ENCODE data around the gene LGR5.
"Not testable (repeated sequence)": the region's sequence is repeated elsewhere in the genome, so short reads cannot be mapped to it uniquely, and the experiment has no call there.

The LGR5 gene

DNA sequence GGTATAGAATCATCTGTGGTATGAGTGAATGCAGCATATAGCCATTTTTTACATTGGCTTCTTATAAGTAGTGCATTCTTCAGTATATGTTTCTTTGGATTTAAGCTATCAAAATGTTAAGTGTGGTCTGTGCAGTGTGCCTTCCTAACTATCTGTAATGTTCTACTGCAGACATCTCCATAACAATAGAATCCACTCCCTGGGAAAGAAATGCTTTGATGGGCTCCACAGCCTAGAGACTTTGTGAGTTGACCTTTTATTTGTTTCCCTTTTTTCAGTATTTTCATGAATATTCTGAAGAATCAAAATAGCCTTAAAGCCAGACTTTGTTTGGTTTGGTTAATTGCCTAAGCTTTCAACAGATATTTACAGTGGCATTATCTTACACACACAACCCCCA lies 116.8 kb downstream of the LGR5 start:
- DNase-seq: no peak

DNA sequence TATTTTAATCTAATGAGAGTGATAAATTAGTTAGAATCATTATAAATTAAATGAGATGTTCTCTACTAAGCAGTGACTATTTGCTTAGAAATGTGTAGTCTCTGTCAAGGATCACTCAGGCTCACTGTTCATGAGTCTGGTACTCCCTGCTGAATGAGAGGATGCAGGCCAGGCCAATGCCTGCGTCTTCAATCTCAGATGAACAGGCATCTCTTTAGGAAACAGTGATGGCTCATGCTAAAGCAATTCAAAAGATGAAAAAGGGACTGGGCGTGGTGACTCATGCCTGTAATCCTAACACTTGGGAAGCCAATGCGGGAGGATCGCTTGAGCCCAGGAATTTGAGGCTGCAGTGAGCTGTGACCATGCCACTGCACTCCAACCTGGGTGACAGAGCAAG lies 117.3 kb downstream of the LGR5 start:
- no peak for DNase-seq

DNA sequence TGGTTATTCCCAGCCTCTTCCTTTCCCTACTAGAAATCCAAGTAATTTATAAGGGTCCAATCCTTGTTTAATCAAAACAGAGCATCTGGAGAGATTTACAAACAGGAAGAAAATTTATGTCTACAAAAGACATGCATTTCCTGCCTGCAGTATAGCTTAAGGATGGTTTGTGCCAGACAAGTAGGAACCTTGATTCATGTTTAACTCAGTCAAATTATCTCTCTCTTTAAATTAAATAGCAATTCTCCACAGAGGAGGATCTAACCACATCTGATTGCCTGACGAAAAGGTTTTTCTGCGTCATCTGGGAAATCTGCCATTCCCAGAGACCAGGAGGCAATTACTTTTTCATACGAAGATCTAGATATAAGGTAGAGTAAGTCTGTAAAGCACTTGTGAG lies 118.8 kb downstream of the LGR5 start:
- DNase-seq: no peak

DNA sequence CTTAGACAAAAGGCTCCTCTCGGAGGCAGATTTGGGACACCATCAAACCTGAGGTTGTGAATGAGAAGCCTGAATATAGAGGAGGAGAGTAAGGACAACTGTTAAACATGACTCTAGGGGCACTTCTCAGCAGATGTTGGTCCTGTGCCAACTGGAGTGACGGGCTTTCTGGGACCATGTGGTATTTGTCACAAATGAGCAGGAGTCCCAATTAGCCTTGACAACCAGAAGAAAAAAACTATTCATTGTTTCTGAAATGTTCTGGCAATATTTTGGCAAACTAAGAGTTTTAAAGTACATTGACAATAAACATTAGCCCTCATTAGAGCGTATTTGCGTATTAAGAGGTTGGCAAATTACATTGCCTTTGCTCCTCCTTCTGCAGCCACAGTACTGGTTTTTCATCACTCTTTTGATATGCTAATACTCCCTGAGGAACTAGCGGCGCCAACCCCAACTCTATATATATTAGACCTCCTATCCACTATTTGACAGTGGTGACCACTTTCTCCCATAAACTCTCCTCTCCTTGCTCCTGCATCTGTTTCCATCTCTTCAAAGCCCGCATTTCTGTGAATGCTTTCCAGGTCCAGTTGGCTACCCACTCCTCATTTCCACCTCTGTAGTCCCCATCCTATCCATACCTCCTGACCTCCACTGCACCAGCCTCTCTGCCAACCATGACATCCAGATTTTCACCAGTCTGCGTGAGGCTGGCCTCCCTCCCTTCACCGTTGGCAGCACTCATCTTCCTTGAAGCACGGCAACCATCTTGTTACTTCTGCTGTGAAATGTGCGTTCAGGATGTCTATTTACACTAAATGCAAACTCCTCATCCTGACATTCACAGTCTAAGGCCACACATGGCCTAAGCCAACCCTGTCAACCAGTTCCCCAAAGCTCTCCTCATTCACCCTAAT lies 123.3 kb downstream of the LGR5 start:
- peak; percentile 44 for DNase-seq

DNA sequence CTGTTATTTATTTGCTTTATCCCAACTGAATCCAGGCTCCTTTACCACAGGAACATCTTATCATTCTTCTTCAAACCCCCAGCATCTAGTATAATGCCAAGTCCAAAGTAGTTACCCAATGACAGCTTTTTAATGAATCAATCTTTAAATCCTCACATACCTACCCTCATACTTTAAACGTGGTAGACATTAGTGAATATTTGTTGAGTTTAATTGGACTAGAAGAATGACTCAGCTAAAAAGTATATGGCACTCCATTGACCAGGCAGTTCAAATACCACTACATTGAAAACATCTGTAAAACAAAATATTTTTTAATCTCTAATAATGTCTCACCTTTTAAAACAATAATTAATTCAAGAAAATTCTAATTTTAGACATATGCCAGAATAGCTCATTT lies 125.9 kb downstream of the LGR5 start:
- DNase-seq: no peak

DNA sequence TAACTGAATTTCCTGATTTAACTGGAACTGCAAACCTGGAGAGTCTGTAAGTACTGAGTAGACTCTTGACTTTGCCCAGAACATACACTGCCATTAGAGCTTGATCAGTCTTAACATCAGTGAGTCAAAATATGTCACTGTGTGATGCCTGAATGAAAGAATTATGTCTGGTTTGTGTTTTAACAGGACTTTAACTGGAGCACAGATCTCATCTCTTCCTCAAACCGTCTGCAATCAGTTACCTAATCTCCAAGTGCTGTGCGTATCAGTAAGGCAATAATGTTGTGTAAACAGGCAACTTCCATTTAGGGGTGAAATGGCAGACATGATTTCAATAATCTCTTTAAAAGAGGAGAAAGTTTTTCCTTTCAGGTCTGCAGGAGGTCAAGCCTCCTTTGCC lies 127.1 kb downstream of the LGR5 start:
- DNase-seq: no peak

DNA sequence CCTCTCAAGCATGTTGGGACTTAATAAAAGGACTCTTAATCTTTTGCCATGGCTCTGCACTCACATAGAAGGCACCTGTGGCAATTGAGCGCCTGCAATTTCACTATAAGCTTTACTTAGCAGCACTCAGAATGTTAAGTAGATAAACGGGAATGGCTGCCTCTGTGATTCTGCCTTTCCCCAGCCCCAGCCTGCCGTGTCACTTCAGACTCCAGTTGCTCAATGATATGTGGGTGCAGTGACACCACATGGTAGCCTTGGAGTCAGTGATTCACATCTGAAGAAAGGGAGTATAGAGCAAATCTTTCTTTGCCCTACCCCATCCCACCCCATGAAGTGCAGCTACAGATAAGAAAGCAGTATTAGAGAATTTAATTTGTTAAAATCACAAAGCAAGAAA lies 127.9 kb downstream of the LGR5 start:
- peak; percentile 43 for DNase-seq

DNA sequence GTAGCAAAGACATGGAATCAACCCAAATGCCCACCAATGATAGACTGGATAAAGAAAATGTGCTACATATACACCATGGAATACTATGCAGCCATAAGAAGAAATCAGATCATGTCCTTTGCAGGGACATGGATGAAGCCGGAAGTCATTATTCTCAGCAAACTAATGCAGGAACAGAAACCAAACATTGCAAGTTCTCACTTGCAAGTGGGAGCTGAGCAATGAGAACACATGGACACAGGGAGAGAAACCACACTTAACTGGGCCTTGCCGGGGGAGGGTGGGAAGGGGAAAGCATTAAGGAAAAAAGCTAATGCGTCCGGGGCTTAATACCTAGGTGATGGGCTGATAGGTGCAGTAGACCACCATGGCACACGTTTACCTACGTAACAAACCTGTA lies 130.3 kb downstream of the LGR5 start:
- DNase-seq: not testable (repeated sequence)

DNA sequence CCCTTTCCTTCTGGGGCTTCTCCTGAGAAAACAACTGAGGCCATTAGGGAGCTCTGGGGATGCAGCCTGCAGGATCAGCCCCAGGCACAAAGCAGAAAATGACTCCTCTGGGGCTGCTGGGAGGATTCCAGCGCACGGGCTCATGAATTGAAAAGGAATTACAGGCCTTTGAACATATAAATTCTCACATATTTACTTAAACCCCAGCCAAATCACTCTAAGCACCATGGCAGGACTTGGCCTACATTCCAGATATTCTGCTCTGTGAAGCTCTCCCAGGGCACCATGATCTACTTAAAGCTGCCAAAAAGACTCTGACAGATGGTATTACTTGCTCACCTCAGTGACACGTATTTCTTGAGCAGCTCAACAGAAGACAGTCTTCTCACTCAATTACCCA lies 136.9 kb downstream of the LGR5 start:
- DNase-seq: no peak

DNA sequence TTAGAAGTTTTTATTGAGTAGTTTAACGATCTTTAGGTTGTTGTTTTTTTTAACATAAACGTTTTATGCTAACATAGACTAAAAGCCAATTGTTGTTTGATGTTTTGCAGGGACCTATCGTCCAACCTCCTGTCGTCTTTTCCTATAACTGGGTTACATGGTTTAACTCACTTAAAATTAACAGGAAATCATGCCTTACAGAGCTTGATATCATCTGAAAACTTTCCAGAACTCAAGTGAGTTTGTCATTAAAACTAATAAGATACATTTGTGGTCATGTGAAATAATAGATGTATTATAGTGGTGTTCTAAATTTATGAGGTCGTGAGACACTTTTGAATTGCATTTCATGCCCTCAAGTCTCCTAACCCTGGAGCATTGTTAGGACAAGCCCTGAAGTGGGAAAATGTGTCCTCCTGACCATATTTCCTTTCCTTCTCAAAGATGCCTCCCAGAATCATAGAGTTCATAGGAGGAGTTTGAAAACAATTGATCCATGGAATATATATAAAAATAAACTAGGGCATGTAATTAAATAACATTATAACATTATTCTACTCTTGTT lies 139.2 kb downstream of the LGR5 start:
- no peak for DNase-seq

DNA sequence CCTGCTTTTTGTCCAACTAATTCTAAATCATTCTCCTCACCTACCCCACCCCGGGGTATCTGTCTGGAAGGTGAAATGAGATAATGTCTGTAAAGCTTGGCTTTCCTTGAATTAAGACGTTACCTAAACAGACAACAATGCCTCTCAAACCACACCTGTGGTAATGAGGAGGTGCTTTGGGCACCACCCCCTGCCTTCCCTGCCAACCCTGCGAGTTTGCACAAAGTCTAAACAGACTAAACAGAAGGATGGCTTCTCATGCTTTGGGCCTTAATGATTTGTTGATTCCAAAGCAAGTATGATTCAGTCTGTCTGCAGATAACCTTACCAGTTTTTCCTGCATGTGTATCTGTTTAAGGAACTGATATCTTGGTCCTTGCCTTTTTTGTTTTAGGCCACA lies 141.6 kb downstream of the LGR5 start:
- no peak for DNase-seq

DNA sequence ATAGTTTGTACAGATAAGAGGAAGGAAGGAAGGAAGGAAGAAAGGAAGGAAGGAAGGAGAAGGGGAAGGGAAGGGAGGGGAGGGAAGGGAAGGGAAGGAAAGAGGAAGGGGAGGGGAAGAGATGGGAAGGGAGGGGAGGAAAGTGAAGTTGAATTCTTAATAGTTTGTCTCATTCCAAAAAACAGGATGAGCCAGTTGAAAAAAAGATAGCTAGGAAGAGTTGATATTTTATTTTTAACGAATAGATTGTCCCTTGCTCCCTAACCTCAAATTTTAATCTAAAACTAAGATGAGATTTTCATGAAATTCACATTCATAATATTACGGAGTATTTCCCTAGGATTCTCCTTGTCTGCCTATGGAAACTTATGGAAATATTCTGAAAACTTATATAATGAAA lies 143.3 kb downstream of the LGR5 start:
- DNase-seq: no peak

DNA sequence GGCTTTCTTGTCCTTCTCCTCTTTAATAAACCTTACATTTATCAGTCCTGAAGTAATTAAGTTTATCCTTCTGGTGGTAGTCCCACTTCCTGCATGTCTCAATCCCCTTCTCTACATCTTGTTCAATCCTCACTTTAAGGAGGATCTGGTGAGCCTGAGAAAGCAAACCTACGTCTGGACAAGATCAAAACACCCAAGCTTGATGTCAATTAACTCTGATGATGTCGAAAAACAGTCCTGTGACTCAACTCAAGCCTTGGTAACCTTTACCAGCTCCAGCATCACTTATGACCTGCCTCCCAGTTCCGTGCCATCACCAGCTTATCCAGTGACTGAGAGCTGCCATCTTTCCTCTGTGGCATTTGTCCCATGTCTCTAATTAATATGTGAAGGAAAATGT lies 144.8 kb downstream of the LGR5 start:
- no peak for DNase-seq

DNA sequence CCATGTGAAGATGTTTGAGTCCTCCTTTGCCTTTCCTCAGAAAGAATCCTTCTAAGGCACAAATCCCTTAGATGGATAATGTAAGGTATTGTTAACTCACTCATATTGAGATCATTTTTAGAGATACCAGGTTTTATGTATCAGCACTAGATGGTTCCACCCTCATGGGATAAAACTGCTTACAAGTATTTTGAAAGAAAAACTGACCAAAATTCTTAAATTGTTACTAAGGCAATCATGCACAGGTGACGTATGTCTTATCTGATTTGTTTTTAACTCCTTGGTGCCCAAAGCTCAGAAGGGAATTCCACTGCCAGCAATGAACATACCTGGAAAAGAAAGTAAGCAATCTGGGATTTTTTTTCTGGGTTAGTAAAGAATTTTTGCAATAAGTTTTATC lies 145.6 kb downstream of the LGR5 start:
- no peak for DNase-seq

DNA sequence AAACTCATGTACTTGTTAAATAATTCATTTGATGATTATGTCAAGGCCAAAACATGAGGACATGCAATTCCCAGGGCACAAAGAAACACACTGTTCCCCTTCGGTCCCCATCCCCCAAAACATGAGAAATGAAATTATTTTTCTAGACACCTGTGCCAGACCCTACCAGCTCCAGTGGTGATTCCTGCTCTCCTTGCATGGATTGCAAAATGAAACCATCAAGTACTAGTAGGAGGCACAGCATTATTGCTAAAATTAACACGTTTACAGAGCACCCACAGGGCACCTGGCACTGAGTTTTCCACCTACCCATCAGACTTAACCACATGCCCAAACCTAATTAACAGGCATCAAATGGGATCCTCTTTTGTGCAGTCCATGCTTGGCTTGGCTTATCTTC lies 147.4 kb downstream of the LGR5 start:
- DNase-seq: no peak

DNA sequence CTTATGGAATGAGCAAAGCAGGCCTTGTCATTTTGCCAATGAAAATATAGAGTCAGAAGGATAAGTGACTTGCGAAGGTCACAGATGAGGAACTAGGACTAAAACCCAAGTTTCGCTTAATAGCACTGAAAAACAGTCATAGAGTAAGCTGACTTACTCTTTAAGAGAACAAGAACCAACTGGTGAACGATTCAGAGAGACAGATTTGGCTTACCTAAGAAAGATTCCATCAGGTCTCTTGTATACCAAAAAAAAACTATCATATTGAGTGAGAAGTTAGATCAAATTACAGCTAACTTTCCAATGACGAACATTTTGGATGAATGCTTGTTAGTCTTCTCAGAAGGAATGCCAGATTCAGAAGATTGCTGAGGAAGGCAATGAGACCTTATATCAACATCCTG lies 149.9 kb downstream of the LGR5 start:
- DNase-seq: no peak

DNA sequence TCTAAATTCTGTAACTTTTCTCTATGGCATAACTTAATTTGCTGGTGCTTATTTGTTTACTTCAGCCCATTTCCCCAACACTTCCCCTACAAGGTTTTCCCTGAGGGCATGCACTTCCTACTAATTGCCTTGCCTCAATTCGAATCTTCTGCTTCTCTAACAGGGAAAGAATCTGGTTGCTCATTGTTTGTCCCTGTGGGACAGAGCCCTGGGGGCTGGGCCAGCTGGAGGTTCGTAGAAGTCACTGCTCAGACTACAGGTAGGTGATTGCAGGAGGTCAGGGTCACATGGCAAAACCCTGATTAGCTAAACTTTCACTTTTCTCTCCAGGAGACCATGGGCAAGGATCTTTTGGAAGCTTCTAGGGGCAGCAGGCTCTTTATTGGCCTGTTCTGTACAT lies 152.0 kb downstream of the LGR5 start:
- DNase-seq: no peak

DNA sequence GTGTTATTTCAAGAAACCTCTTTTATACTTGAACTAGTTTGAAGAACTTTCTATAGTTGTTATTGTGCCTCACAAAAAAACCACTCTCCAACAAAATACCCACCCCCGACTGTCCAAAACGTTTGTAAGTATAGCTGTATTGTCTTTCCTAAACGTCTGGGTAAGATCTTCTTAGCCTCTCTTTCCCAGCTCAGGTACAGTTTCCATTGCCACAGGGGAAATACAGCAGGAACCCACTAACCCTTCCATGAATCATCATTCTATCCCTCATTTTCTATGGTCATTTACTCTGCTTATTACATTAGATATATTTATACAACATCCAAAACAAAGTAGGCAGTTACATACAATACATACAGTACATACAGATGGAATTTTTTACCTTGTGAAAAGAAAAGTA lies 153.2 kb downstream of the LGR5 start:
- DNase-seq: no peak

DNA sequence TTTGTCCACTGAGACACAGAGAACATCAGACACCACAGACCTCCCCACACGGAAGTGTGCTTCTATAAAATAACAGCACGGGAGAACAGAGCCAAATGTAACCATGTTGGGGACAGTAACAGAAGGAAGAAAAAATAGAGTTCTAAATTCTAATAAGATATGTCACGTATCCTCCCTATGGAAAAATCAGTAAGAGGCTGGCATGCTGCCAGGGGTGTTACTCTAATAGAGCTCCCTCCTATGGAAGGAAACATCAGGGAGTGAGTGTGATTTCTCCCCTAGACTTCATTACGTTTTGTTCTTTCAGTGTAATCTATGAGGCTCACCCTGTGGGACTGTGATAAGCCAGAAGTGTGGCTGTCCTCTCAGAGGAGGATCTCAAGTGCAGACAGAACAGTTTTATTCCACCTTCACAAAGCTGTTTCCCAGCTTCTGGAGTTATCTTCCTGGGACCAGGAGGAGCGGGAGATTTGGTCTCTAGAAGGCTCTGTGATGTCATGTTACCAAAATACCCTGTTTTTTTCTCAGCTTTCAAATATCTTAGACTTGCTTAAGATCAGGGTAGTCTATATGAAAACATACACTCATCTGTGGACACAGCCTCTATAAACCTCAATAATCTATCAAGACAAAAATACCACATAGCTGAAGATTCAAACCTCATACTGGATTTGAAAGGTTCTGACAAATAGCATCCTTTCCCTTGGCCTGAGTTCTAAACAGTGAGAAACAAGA lies 154.8 kb downstream of the LGR5 start:
- no peak for DNase-seq

DNA sequence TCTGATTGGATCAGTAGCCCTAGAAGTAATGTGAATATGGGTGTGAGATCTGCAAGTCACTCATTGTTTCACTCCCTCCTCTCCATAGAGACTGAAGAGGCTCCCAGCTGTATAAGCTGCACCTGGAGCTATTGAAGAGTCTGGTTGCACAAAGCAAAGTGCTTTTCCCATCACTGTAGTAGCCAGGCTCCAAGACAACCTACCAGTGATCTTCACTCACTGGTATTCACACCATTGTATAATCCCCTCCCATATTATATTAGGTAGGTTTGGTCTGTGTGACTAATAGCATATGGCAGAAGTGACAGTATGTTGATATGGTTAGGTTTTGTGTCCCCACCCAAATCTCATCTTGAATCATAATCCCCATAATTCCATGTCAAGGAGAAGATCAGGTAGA lies 159.6 kb downstream of the LGR5 start:
- no peak for DNase-seq

DNA sequence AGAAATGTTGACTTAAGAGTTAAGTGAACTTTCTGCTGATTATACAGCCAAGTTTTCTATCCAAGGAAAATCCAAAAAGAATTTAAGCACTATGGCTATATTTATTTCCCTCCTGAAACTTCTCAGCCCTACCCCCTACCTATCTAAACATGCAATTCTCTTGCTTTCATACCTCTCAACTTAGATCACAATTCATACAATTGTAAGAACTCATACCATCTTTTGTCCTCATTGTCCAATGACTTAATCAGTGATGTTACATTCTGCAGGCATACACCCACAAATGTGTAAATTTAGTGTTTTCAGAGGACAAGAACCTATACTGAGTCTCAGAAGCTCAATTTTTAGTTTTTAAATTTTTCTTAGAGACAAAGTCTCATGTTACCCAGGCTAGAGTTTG lies 161.9 kb downstream of the LGR5 start:
- DNase-seq: no peak

DNA sequence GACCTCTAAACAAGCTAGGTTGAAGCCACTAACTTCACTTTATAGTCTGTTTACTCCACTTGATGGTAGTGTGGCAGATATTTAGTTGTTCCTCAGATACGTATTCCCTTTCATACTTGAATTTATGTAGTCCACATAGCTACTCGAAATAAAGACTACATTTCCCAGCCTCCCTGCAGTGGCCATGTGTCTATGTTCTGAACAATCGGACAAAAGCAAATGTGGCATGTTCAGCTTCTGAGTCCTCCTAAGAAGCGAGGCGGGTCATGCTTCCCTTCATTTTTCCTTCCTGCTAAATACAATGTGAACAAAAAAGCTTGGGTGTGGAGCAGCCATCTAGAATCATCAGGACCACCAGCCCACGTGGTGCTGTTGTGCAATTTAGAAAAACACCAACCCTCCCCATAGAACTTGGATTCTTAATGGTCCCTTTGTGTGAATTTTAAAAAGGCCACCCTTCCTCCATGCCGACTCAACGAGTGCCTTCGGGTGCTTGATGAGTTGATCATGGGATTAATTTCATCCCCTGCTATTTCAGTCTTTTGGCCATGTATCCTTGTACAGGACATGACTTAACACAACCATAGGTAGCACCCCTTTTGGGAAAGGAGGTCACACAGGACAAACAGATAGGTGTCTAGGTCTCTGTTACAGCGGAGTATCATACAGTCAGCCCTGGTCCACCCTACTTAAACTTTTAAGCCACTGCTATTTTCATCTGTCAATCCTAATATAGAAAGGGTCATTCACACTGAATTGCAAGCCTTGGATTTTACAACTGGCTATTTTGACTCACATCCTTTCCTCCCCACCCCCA lies 163.4 kb downstream of the LGR5 start:
- no peak for DNase-seq

DNA sequence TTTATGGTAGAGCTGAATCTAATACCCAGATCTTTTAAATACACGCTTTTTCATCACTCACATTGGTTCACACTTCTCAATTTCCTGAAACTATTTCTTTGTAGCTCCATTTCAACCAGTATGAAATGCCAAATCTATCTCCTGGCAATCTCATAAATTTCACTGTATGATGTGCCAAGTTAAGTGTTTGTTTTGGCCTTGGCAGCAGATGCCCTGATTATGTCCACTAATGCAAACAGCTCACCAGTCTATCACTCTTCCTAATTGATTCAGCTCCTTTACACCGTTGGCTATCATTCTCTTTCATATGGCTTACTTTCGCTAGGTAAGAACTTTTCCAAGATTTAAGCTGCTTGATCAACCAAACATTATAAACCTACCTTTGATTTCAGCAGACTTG lies 165.4 kb downstream of the LGR5 start:
- no peak for DNase-seq

Measured in NCI-H1436 (cell line).